GM18517 (cell line): Measurements from ENCODE around the gene BCL2L12.

Experiments
- ATAC-seq: cut with Tn5 transposase; IDR thresholded peaks from one replicate; pipeline ENCODE4 v1.9.1; 2021; ENCODE audit warnings: mild to moderate bottlenecking, moderate library complexity; ENCODE audit not compliant: unreplicated experiment

BCL2L12 gene

DNA sequence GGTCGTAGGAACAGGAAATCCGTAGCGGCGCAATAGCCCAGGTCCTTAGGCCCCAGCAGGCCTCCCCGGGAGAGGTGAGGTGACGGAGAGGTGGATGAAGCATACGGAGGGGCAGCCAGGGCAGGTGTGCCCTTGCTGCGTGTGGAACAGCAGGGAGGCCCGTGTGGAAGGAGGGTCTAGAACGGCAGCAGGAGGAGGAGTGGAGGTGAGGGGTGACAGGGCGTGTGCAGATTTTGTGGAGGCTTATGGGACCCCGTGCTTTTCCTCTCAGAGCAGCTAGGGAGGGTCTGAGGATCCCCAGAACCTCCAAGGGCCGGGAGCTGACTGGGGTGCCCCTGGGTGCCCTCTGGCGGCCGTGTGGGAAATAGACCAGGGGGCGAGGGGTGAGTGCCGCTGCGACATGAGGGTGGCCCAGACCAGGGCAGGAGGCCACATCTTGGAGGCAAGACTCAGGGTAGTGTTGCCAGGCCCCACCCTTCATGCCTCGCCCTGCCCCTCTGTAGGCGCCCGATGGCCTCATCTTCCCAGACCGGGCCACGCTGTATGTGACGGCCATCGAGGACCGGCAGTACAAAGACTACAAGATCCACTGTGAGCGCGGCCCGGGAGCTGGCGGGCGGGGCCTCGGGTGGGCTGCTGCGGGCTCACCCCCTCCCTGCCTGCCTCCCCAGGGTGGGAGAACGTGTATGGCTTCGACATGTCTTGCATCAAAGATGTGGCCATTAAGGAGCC, 18.7 kb downstream of the BCL2L12 start:
- no peak for ATAC-seq

DNA sequence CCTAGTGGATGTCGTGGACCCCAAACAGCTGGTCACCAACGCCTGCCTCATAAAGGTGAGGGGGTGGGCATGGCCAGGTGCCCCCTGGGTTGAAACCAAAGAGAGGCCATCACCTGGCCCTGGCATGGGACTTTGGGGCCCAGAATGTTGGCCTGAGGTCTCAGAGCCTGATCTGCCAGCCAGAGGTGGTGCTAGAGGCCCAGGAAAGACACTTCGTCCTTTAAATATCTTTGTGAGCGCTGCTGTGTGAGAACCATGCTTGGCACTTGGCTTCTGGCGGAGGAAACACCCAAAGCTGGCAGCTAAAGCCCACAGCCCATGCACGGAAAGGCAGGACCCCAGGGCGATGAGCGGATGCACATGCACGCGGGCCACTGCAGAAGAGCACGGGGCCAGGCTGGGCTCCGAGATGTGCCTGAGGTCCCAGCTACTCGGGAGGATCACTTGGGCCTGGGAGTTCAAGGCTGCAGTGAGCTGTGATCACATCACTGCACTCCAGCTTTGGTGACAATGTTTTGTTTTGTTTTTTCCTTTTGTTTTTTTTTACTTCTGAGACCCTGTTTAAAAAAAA, 19.3 kb downstream of the BCL2L12 start:
- ATAC-seq, result no peak

DNA sequence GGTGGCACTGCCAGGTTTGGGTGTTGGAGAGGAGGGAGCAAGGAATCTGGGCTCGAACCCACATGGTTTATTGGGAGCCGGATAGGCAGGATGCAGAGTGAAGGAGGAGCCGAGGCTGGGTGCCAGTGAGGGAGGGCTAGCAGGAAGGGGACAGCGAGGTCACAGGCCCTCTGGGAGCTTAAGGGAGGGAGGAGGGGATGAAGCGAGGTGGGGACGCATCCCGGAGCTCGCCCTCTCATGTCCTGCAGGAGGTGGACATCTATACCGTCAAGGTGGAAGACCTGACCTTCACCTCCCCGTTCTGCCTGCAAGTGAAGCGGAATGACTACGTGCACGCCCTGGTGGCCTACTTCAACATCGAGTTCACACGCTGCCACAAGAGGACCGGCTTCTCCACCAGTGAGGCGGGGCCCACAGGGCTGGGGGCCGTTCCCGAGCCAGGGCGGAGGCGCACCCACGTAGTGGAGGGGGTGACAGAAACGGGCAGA, 20.2 kb downstream of the BCL2L12 start:
- no peak for ATAC-seq

GRCh38 chr19:49686503-49687088, 20.9 kb downstream of the BCL2L12 start:
- no peak for ATAC-seq

GRCh38 chr19:49687150-49687549, 21.4 kb downstream of the BCL2L12 start:
- no peak for ATAC-seq

- ATAC-seq, result no peak
Measured at GRCh38 chr19:49687566-49688316, 22.0 kb downstream of the BCL2L12 start.

DNA sequence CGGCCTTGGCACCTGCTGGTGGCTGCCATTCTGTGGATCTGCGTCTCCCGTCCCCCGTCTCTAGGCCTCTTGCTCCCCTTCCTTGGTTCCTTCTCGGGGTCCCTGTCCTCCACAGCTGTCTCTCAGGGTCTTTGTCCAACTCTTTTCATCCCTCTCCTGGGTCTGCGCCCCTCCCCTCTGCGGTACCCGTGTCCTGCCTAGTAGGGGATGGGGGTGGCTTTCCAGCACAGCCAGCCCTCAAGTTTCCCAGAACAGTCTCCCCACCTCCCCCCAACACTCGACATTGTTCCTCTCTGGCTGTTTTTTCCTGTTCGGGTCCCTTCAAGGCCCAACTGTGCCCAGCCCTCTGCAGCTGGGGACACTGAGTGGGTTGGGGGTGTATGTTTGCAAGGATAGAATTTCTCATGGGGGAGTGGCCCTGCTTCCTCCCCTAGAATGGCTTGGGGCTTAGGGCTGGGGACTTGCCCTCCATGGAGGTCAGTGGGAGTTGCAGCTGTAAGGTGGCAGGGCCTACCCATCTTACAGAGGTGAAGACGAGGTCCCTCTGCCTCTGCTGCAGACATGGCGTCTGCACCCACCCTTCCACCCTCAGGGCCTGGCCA, 22.9 kb downstream of the BCL2L12 start:
- no peak for ATAC-seq

GRCh38 chr19:49689133-49690078, 23.7 kb downstream of the BCL2L12 start, which contains the start of gene ADM5:
Gene ADM5 (plus strand): TSS chr19:49689594. CDS start chr19:49689838, 244 bp downstream.
- no peak for ATAC-seq

DNA sequence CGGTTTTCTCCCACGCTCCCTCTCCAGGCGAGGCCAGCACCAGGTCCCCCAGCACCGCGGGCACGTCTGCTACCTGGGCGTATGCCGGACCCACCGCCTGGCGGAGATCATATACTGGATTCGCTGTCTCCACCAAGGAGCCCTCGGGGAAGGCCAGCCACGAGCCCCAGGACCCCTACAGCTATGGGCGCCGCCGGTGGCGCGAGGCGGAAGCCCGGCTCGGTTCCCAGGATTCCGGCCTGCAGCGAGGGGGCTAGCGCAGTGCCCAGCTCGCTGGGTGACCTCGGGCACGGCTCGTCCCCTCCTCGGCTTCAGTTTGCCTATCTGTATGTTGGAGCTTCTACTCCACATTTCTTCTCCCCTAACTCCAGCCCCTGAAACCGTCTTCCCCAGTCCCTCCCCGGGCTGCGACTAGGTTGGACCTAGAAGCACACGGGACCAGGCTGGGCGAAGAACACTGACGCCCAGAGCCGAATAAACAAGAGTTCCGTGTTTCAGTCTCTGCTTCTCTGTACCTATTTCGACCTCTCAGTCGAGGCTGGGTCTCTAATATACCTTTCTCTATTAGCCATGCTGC, 24.4 kb downstream of the BCL2L12 start:
- ATAC-seq, result no peak

GRCh38 chr19:49690656-49691242, 25.0 kb downstream of the BCL2L12 start, which contains the start of gene CPT1C:
Gene CPT1C (plus strand): TSS chr19:49691116. CDS start chr19:49692253, 1,137 bp downstream.
- no peak for ATAC-seq

DNA sequence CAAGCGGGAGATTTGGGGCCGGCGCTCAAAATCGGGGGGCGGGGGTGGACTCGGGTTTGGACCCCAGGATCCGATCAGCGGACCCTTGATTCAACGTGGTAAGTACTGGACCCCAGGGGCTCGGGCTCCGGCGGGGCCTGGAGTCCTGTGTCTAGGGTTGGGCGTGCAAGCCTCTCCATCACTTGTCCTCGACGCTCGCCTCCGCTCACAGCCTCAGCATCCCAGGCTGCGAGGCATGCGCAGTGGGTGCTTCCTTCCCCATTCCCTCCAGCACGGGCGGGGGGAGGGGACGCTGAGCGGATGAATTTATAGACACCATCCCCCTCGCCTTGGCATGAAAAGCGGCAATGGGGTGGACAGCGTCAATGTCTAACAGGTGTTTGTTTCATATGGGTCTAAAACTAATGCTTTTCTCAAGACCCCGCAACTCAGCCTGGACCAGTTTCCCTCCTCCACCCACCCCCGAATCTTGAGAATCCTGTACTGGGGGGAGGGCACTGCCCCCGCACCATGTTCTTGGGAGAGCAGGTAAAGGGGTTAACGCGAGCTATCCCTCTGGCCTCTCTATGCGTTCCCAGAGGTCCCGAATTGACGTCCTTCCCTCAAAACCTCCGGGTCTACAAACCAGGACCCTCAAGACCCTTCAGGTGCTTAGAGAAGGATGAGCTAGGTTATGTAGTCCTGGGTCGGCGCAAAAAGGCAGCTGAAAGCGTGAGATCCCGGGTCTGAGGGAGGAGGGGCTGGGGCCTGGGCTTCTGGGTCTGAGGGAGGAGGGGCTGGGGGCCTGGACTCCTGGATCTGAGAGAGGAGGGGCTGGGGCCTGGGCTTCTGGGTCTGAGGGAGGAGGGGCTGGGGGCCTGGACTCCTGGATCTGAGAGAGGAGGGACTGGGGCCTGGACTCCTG, 25.8 kb downstream of the BCL2L12 start:
- ATAC-seq, result no peak

DNA sequence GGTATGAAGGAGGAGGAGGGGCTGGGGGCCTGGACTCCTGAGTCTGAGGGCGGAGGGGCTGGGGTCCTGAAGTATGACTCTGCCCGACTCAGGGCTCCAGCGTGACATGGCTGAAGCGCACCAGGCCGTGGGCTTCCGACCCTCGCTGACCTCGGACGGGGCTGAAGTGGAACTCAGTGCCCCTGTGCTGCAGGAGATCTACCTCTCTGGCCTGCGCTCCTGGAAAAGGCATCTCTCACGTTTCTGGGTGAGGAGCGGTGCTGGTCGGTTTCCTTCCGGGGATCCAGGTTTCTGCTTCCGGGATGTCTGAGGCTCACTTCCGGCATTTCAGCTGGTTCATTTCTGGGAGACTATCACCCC, 26.4 kb downstream of the BCL2L12 start:
- ATAC-seq, result no peak

DNA sequence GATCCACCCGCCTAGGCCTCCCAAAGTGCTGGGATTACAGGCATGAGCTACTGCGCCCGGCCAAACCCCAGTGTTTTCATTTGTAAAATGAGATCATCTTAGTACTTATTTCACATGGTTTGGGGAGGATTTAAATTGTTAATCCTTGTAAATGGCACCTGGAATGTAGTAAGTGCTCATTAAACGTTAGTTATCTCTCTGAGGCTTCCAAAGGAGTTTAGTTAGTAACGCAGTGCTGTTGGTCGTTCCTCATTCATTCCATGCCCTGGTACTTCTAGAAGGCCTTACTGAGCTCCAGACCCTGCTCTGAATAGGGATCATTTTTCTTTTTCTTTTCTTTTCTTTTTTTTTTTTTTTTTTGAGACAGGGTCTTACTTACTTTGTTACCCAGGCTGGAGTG, 30.4 kb downstream of the BCL2L12 start:
- ATAC-seq, result no peak

- no peak for ATAC-seq
Measured at GRCh38 chr19:49696865-49697264, 31.1 kb downstream of the BCL2L12 start.

- no peak for ATAC-seq
Measured at GRCh38 chr19:49699364-49699763, 33.6 kb downstream of the BCL2L12 start.

- ATAC-seq, result no peak
Measured at GRCh38 chr19:49700563-49700962, 34.8 kb downstream of the BCL2L12 start.

- ATAC-seq, result no peak
Measured at GRCh38 chr19:49701271-49701786, 35.6 kb downstream of the BCL2L12 start.
